ENCODE data around the gene MCF2L. TPM values are rescaled to one million over a fixed set of nuclear protein-coding genes. Genes with fewer than 3 reads are reported as not detected.
"Not testable (repeated sequence)": the region's sequence is repeated elsewhere in the genome, so short reads cannot be mapped to it uniquely, and the experiment has no call there.

MCF2L gene
- total RNA-seq, 1 donor from 2014 or later = 64.1 TPM

DNA sequence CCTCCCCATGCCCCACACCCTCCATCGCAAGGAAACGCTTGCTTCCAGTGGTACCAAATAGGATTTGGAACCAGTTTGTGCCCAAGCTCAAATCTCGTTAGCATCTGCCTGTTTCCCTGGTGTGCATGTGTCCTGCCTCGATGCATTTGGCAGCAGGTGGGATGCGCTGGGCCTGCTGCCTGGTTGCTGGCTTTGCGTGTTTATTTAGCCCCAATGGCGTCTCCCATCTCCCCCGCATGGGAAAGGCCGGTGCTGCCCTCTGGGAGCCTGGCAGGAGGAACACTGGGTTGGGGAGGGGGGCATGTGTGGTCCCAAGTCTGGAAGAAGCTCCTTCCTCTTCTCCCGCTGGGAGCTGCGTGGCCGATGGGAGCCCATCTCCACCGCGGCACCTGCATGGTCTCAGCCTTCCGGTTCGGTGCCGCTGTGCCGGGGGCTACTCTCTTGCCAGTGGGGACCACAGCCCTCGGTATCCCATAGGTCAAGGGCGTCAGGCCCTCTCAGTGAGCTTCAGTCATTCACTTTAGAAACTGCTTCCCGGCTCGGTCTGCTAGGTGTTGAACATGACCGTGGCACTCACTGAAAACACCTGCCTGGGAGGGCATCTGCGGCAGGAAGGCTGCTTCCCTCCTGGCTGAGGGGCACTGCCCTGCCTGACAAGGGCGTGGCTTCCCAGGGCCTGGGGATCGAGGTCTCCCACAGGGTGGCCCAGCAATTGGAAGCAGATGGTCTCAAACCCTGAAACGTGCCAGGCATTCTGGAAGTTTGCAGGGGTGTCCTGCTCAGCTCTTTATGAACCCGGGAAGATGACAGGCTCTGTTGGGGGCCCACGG lies 124.8 kb downstream of the MCF2L start:
- intact Hi-C loops (cut with DNase I) = no loop called here
- DNase-seq (ENCODE audit: low spot score) (no peak), ATAC-seq (no peak)

- DNase-seq (ENCODE audit: low spot score) (no peak), ATAC-seq (no peak)
- intact Hi-C loops (cut with DNase I) = no loop called here
These were observed 125.4 kb downstream of the MCF2L start for GRCh38 chr13:113094410-113094800.

DNA sequence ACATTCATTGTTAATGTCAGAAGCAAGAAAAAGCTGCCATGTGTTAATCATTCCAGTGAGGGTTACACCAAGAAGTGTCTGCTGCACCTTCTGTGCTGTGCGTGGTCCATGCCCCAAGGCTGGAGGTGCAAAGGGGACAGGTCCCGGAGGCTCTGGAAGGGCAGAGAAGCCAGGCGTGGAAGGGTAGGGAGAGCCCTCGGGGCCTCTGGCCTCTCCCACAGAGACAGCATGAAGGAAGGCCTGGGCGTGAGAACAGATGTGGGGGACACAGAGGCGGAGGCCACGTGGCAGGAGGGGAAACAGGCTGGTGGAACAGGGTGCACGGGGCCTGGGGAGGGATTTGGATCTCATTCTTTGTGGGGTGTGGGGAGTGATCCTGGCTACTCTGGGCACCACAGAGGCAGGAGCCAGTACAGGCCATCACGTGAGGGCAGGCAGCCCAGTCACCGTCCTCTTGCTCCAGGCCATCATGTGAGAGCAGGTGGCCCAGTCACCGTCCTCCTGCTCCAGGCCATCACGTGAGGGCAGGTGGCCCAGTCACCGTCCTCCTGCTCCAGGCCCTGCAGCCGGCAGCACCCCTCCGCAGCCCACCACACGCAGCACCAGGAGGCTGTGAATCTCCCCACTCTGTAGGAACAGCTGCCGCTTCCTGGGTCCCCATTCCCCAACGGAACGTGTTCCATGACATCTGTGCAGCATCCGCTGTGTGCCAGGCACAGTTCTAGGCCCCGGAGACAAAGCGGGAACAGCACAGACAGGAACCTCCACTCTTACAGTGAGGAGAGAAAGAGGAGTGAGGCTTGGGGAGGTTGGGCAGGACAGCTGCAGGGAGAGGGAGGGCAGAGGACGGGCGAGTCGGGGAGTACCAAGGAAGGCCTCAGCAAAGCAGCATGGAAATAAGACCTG lies 126.4 kb downstream of the MCF2L start:
- intact Hi-C loops (cut with DNase I) = no loop called here

GRCh38 chr13:113096052-113096744 lies 127.2 kb downstream of the MCF2L start:
- DNase-seq (ENCODE audit: low spot score) = no peak
- intact Hi-C loops (cut with DNase I) = no loop called here
- ATAC-seq = no peak

More for the DNA sequence above, 126.4 kb downstream of the MCF2L start:
- ATAC-seq (no peak), DNase-seq (ENCODE audit: low spot score) (no peak)

- intact Hi-C loops (cut with DNase I) = no loop called here
- ATAC-seq (no peak), DNase-seq (ENCODE audit: low spot score) (no peak)
These were observed 127.8 kb downstream of the MCF2L start for GRCh38 chr13:113096745-113097305.

DNA sequence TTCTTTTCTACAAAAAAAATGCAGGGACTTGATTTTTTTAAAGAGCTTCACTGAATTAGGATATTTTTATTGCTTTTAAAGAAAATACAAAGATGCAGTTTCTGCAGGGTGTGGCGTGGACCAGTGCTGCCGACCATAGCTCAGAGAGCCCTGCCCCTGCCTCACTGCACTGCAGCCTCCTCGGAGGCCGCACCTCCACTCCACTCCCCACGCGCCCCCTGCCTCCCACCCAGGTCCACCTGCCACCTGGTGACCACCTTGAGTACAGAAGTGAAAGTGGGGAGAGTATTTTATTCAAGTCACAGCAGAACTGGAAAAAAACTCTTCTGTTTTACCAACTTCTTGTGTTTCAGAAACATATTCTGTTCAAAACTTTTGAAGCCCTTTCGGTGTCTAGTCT lies 128.6 kb downstream of the MCF2L start:
- intact Hi-C loops (cut with DNase I) = no loop called here
- DNase-seq (ENCODE audit: low spot score) = no peak

DNA sequence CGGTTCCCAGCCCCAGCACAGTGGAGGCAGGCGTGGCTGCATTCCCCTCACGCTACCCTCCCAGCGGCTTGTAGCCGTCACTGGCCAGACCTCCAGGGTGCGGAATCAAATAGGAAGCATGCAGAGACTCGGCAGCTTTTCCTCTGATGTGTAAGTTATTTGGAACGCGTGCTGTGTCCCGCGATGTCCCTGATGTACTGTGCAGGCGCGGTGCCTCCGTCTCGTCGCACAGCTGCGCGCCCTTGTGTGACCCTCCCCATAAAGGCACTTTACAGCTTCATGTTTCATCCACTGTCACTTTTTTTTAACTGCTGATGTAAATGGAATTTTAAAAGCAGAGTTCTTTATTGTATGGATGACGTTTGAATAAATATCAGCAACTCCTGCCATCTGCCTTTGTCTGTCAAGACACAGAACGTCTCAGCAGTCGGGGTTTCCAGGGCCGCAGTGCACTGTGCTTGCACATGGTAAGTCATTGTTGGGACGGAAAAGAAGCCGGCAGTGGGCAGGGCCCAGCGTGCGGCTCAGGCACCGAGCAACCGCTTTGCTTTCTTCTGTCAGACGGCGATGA lies 129.2 kb downstream of the MCF2L start:
- intact Hi-C loops (cut with DNase I) = no loop called here
- ATAC-seq (no peak), DNase-seq (ENCODE audit: low spot score) (no peak)

More for the DNA sequence above, 128.6 kb downstream of the MCF2L start:
- ATAC-seq = no peak

GRCh38 chr13:113099142-113099541 lies 130.1 kb downstream of the MCF2L start:
- intact Hi-C loops (cut with DNase I) = no loop called here
- DNase-seq (ENCODE audit: low spot score) (no peak), ATAC-seq (no peak)

DNA sequence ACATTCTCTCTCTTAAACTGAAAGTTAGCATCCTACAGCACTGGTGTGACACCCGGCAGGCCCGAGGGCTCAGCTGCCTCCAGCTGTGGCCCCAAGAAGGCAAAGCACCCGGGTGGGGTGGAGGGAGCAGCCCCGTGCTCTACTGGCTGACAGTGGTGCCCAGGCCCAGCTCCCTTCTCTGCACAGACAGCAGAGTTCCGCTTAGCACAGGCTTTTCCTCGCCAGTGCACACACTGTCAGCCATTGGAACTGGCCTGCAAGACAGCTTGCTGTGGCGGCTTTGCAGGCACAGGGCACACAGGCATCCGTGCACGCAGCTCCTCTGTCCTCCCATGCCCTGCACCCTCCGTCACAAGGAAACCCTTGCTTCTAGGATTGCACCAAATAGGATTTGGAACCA lies 133.3 kb downstream of the MCF2L start:
- ATAC-seq; DNase-seq (ENCODE audit: low spot score); intact Hi-C loops (cut with DNase I): not testable (repeated sequence)

DNA sequence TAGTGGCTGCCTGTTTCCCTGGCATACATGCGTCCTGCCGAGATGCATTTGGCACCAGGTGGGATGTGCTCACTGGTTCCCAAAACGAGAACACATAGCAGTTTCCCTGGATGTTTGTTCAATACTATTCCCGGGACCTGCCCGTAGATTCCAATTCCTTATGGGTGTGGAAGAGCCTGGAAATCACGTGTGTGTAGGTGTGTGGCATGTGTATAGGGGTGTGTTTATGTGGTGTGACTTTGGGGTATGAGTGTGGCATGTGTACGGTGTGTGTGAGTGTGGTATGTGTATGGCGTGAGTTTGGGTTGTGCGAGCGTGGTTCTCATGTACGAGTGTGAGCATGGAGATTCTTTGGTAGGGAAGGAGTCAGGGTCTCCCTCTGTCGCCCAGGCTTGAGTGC lies 133.7 kb downstream of the MCF2L start:
- ATAC-seq = no peak
- DNase-seq (ENCODE audit: low spot score) = no peak
- intact Hi-C loops (cut with DNase I) = no loop called here

GRCh38 chr13:113103646-113104045 lies 134.6 kb downstream of the MCF2L start:
- ATAC-seq (peak; percentile 38), DNase-seq (ENCODE audit: low spot score) (no peak)
- intact Hi-C loops (cut with DNase I) = no loop called here

- ATAC-seq = no peak
- no peak for DNase-seq (ENCODE audit: low spot score)
- intact Hi-C loops (cut with DNase I) = no loop called here
These were observed 136.3 kb downstream of the MCF2L start, which contains the start of gene F7 for GRCh38 chr13:113105032-113105920. F7 (plus strand) TSS chr13:113105791; CDS start chr13:113105842, 51 bp downstream.

GRCh38 chr13:113105921-113106452 lies 137.0 kb downstream of the MCF2L start:
- ATAC-seq (no peak), DNase-seq (ENCODE audit: low spot score) (no peak)
- intact Hi-C loops (cut with DNase I) = no loop called here

DNA sequence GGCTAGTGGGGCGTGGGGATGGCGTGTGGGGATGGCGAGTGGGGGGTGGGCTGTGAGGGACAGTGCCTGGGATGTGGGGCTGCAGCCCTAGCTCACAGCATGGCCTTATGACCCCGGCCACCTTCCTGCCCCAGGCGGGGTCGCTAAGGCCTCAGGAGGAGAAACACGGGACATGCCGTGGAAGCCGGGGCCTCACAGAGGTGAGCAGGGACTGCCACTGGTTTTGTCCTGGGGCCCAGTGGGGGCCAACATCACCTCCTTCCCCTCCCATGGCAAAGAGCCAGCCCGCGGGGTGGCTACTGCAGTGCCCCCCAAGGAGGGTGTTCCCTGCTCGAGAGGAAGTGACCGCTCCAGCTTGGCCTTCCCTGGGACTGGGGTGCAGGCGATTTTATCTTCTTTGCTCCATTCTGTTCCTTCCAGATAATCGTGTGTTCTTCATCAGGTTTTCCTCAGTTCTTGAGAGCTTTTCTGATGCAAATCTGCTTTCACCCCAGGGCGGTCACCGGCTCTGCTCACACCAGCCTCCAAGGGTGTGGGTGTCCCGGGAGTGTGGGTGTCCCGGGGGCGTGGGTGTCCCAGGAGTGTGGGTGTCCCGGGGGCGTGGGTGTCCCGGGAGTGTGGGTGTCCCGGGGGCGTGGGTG lies 137.8 kb downstream of the MCF2L start:
- no peak for ATAC-seq

GRCh38 chr13:113108521-113108920 lies 139.5 kb downstream of the MCF2L start:
- ATAC-seq; intact Hi-C loops (cut with DNase I); DNase-seq (ENCODE audit: low spot score): not testable (repeated sequence)

More for the DNA sequence above, 137.8 kb downstream of the MCF2L start:
- DNase-seq (ENCODE audit: low spot score) = no peak
- intact Hi-C loops (cut with DNase I) = no loop called here

DNA sequence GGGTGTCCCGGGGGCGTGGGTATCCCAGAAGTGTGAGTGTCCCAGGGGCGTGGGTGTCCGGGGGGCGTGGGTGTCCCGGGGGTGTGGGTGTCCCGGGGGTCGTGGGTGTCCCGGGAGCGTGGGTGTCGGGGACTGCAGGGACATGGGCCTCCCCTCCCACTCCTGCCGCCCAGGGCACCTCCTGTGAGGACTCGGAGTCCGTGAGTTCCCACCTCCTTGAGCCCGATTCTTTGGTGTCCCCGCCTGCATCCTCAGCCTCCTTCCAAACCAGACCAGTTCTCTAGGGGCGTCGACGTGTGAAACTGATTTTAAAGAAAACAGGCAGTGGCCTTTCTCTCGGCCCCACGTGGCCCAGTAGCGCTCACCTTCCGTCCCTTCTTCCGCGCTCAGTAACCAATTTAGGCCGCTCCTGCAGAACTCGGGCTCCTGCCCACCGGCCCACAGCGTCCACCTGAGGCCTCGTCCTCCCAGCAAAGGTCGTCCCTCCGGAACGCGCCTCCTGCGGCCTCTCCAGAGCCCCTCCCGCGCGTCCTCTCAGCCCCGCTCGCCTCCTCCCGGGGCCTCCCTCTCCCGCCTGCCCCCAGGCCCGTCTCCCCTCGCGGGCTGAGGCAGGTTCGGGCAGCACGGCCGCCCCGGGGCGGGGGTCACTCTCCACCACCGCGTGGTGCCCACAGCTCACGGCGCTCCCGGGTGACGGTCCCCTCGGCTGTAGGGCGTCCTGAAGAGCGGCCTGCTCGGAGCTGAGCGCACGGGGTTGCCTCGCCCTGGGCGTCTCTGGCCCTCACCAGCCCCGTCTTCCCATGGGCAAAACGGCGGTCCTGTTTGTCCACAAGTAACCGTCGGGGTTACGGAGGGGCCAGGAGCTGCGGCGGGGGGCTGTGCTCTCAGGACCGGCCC lies 140.4 kb downstream of the MCF2L start:
- DNase-seq (ENCODE audit: low spot score) (peak; percentile 54), ATAC-seq (no peak)
- intact Hi-C loops (cut with DNase I) = no loop called here
